Endothelial cell of umbilical vein (primary cell): ENCODE data around the gene LRRC10B. TPM values are rescaled to one million over a fixed set of nuclear protein-coding genes. Genes with fewer than 3 reads are reported as not detected.

ENCODE experiments used
- BruUV-seq: library from RNA; stranded (reverse); fragments of 400-500 nt; replicated peaks from 2 replicates; lab custom pipeline; 2021; lab: Mats Ljungman, UMichigan
- CTCF ChIA-PET: fragments of 300-600, 350-600 bp; sonication (Branson Sonifier 250); formaldehyde crosslinking; loops from one replicate; lab custom pipeline; 2021; ENCODE audit warnings: antibody characterized with exemption, inconsistent platforms; lab: Charles Lee
- POLR2A ChIA-PET: fragments of 300-600, 350-600 bp; sonication (Branson Sonifier 250); formaldehyde crosslinking; loops from one replicate; lab custom pipeline; 2021; ENCODE audit warnings: antibody characterized with exemption, inconsistent platforms; lab: Charles Lee
- DNase-seq: peaks from one replicate; pipeline ENCODE4 v3.0.0-alpha.2; 2011; ENCODE audit warnings: low read depth, low spot score
- FAIRE-seq: peaks from 2 replicates; lab custom pipeline; 2011; peaks lifted over from hg19 to GRCh38; lab: Jason Lieb, UNC
- H2AFZ ChIP-seq: 2 replicates; pipeline ENCODE4 v1.6.0; 2012; ENCODE audit warnings: low read depth, low read length, control low read depth, inconsistent platforms
- H3K27ac ChIP-seq: 2 replicates; pipeline ENCODE4 v1.5.1; 2011; ENCODE audit warnings: low read depth, mild to moderate bottlenecking, control low read depth, low read length, moderate library complexity; ENCODE audit not compliant: insufficient read depth
- H3K27me3 ChIP-seq, 2 experiments: 2 replicates each; pipeline versions ENCODE4 v1.6.0 to v1.6.1; 2011; ENCODE audit warnings: low read length in 2 of 2, mixed read lengths in 1 of 2; ENCODE audit not compliant: control insufficient read depth in 2 of 2, insufficient read depth in 2 of 2
- H3K36me3 ChIP-seq, 2 experiments: 2 replicates in 1 of 2; 3 replicates in 1 of 2; pipeline ENCODE4 v1.5.1; 2011; ENCODE audit warnings: low read length in 2 of 2, mild to moderate bottlenecking in 1 of 2, moderate library complexity in 1 of 2; ENCODE audit not compliant: control insufficient read depth in 2 of 2, insufficient read depth in 2 of 2; ENCODE audit errors: extremely low read depth in 1 of 2
- H3K4me1 ChIP-seq: 3 replicates; pipeline ENCODE4 v1.5.1; 2011; ENCODE audit warnings: mild to moderate bottlenecking, low read length; ENCODE audit not compliant: control insufficient read depth, insufficient read depth; ENCODE audit errors: extremely low read depth
- H3K4me2 ChIP-seq: 2 replicates; pipeline ENCODE4 v1.6.1; 2011; ENCODE audit warnings: low read length, control low read depth, mixed read lengths; ENCODE audit not compliant: insufficient read depth
- H3K4me3 ChIP-seq, 3 experiments: fragments of 200-600 bp in 1 of 3; sonication (generic), shearing (Covaris generic) in 1 of 3; replicated peaks in 1 of 3; 2 replicates each; pipeline ENCODE4 v1.5.1; 2011 to 2016; ENCODE audit warnings: control low read depth in 3 of 3, low read length in 3 of 3, mild to moderate bottlenecking in 2 of 3, inconsistent platforms in 1 of 3, low read depth in 1 of 3, moderate library complexity in 1 of 3; ENCODE audit not compliant: insufficient read depth in 1 of 3
- H3K79me2 ChIP-seq: 2 replicates; pipeline ENCODE4 v1.6.0; 2012; ENCODE audit warnings: low read length, inconsistent platforms; ENCODE audit not compliant: control insufficient read depth, insufficient read depth
- H3K9ac ChIP-seq: replicated peaks from 2 replicates; pipeline ENCODE3; 2011; ENCODE audit warnings: low read length, control low read depth; ENCODE audit not compliant: insufficient read depth; ENCODE audit errors: extremely low read depth
- H3K9me1 ChIP-seq: replicated peaks from 3 replicates; pipeline ENCODE4 v1.6.0; 2011; ENCODE audit warnings: mild to moderate bottlenecking, low read length; ENCODE audit not compliant: control insufficient read depth, insufficient read depth; ENCODE audit errors: extremely low read depth
- H3K9me3 ChIP-seq: replicated peaks from 2 replicates; pipeline ENCODE4 v1.5.1; 2012; ENCODE audit warnings: low read length, inconsistent platforms; ENCODE audit not compliant: control insufficient read depth, insufficient read depth
- H4K20me1 ChIP-seq: replicated peaks from 2 replicates; pipeline ENCODE3; 2011; ENCODE audit warnings: mild to moderate bottlenecking, low read length; ENCODE audit not compliant: control insufficient read depth, insufficient read depth; ENCODE audit errors: extremely low read depth
- EZH2 ChIP-seq: IDR thresholded peaks from 2 replicates; pipeline ENCODE4 v1.6.1; 2012; ENCODE audit warnings: borderline replicate concordance, low read depth, mild to moderate bottlenecking, moderate library complexity, low read length, inconsistent platforms; ENCODE audit not compliant: severe bottlenecking
- FOS ChIP-seq: IDR thresholded peaks from 2 replicates; pipeline ENCODE4 v1.6.1; 2011; ENCODE audit warnings: mild to moderate bottlenecking, low read length, moderate library complexity, borderline replicate concordance; ENCODE audit not compliant: insufficient read depth
- GATA2 ChIP-seq: IDR thresholded peaks from 2 replicates; pipeline ENCODE4 v1.7.0; 2011; ENCODE audit warnings: low read depth, mild to moderate bottlenecking, moderate library complexity, mixed read lengths, low read length; ENCODE audit not compliant: insufficient read length, insufficient read depth
- JUN ChIP-seq: IDR thresholded peaks from 2 replicates; pipeline ENCODE4 v1.6.1; 2011; ENCODE audit warnings: borderline replicate concordance, low read depth; ENCODE audit not compliant: insufficient read length, insufficient read depth
- MYC ChIP-seq: IDR thresholded peaks from one replicate; pipeline ENCODE4 v1.6.1; 2011; ENCODE audit warnings: mild to moderate bottlenecking, low read depth, low read length
- POLR2A ChIP-seq: IDR thresholded peaks from 2 replicates; pipeline ENCODE4 v1.6.1; 2012; ENCODE audit warnings: low read depth, mild to moderate bottlenecking, control low read depth, low read length
- POLR2AphosphoS5 ChIP-seq: IDR thresholded peaks from 2 replicates; pipeline ENCODE4 v1.6.1; 2012; ENCODE audit warnings: low read depth, mild to moderate bottlenecking, control low read depth, low read length, moderate library complexity; ENCODE audit not compliant: insufficient read depth
- dilution Hi-C: fragments of 300-500 bp; cut with MboI; formaldehyde crosslinking; loops from one replicate; pipeline ENCODE4 v1.15.0; 2019; ENCODE audit warnings: low sequenced_read_pairs; ENCODE audit not compliant: extremely low pct_ligation_motif_present
- intact Hi-C: fragments of 100-400 bp; cut with micrococcal nuclease; formaldehyde crosslinking; loops from one replicate; pipeline ENCODE4 v1.10.0; 2022
- polyA plus RNA-seq, 4 experiments: library from polyadenylated mRNA; depleted of rRNA in 3 of 4; stranded (reverse) in 3 of 4; unstranded in 1 of 4; fragments of >200 nt; gene quantifications; 2 replicates each; pipeline versions ENCODE4 v1.2.1 to v1.2.3, GENCODE V29; 2011 to 2012; ENCODE audit warnings: missing spikeins in 1 of 4
- total RNA-seq: library from RNA; stranded (reverse); gene quantifications from 2 replicates; pipeline ENCODE4 v1.2.3, GENCODE V29; 2021
- TF ChIP-seq, protein P1 (sequence below): IDR thresholded peaks from 2 replicates; pipeline ENCODE4 v1.6.1; 2011; ENCODE audit not compliant: insufficient read depth, insufficient read length
- TF ChIP-seq, protein P2 (sequence below), 2 donors: IDR thresholded peaks; 1 replicate in 1 of 2; 2 replicates in 1 of 2; pipeline ENCODE4 v1.5.1; 2011; ENCODE audit warnings: low read length in 2 of 2, mild to moderate bottlenecking in 2 of 2, moderate library complexity in 2 of 2, control low read depth in 1 of 2, inconsistent platforms in 1 of 2, low read depth in 1 of 2; ENCODE audit not compliant: insufficient read depth in 1 of 2; ENCODE audit errors: extremely low read depth in 1 of 2

Gene LRRC10B
- total and polyA plus RNA-seq, 2 donors (not counting 3 experiments of a cell fraction or from before 2014, with no cell fraction given), result not detected

DNA sequence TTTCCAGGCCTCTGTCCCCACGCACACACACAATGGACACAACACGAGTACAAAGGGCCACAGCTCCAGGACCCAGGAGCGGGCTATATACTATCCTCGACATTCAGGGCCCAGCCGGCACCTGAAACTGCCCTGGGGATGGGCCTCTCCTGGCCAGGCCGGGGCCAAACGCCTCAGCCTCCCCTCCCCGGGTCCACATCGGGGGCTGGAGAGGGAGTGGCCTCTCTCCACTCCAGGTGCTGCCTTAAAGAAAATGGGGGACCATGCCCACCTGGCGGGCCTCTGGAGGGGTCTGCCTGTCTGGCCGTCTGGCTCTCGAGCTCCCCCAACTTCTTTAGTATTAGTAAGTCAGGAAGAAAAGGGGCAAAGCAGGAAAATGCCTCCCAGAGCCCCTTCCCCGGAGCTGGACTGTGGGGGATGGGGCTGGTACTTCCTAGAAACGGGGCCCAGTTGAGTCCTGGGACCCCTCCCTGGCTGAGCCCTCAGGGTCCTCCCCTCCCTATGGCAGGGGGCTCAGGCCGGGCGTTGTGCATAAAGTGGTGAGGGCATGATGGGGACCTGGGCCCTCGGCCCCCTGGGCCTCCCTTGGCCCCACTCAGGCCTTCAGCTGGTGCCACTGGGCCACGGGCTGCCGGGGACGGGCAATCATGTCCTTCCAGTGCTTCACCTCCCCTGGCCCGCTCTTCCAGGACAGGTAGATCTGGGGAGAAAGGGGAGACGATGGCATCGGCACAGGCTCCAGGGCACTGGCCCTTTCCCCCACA lies 9.7 kb downstream of the LRRC10B start:
- FAIRE-seq, result no peak

DNA sequence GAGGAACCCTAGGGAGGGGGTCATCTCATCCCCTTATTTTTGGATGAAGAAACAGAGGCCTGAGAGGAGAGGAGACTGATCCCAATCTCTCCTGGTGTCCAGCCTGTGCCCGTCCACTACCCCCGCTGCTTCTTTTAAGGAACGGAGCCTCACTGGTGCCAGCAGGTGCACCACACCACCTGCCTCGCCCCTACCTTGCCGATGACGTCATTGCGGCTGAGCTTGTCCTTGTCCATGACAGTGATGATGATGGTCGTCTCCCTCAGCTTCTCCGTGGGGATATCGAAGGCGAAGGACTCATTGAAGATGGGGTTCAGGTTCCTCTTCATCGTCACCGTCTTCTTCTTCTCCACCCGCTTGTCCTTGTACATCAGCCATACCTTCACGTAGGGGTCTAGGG lies 14.3 kb downstream of the LRRC10B start:
- DNase-seq, result no peak
- H3K36me3 ChIP-seq, result no peaks in the 10 kb centered on the region
- H4K20me1 ChIP-seq, result no peaks in the 10 kb centered on the region
- H3K4me2 ChIP-seq, result no peak overlapping the region
- no peak for FAIRE-seq
- H3K9me3 ChIP-seq, result no peaks in the 10 kb centered on the region
- no TSS peak for BruUV-seq
- ChIA-PET CTCF (no interaction called here), POLR2A (no interaction called here)
- no peaks in the 10 kb centered on the region for H3K27me3 ChIP-seq
- TF ChIP-seq MYC (no peak), EZH2 (no peak), FOS (no peak), POLR2AphosphoS5 (no peak), JUN (no peak), POLR2A (no peak), GATA2 (no peak)
- TF ChIP-seq, protein P1, sequence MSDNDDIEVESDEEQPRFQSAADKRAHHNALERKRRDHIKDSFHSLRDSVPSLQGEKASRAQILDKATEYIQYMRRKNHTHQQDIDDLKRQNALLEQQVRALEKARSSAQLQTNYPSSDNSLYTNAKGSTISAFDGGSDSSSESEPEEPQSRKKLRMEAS, result no peak
- TF ChIP-seq, protein P2, sequence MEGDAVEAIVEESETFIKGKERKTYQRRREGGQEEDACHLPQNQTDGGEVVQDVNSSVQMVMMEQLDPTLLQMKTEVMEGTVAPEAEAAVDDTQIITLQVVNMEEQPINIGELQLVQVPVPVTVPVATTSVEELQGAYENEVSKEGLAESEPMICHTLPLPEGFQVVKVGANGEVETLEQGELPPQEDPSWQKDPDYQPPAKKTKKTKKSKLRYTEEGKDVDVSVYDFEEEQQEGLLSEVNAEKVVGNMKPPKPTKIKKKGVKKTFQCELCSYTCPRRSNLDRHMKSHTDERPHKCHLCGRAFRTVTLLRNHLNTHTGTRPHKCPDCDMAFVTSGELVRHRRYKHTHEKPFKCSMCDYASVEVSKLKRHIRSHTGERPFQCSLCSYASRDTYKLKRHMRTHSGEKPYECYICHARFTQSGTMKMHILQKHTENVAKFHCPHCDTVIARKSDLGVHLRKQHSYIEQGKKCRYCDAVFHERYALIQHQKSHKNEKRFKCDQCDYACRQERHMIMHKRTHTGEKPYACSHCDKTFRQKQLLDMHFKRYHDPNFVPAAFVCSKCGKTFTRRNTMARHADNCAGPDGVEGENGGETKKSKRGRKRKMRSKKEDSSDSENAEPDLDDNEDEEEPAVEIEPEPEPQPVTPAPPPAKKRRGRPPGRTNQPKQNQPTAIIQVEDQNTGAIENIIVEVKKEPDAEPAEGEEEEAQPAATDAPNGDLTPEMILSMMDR (IDR thresholded peaks at IDR 0.05; ENCODE audit: extremely low read depth in 1 of 2, insufficient read depth in 1 of 2, low read depth in 1 of 2, low read length in 2 of 2), result no peak
- H3K4me1 ChIP-seq, result no peaks in the 10 kb centered on the region
- no peaks in the 10 kb centered on the region for H3K79me2 ChIP-seq
- H3K9me1 ChIP-seq, result no peaks in the 10 kb centered on the region
- no peak overlapping the region for H3K9ac ChIP-seq
- no peak overlapping the region for H2AFZ ChIP-seq
- dilution Hi-C loops, result no loop called here
- intact Hi-C loops, result no loop called here
- no peak overlapping the region for H3K27ac ChIP-seq
- H3K4me3 ChIP-seq, result no peak overlapping the region

More for the DNA sequence above, 9.7 kb downstream of the LRRC10B start:
- no peaks in the 10 kb centered on the region for H4K20me1 ChIP-seq
- no peaks in the 10 kb centered on the region for H3K9me1 ChIP-seq
- H3K4me1 ChIP-seq, result peaks cover 4% of the 10 kb centered on the region
- DNase-seq, result no peak
- H3K36me3 ChIP-seq, result no peaks in the 10 kb centered on the region
- H3K9ac ChIP-seq, result no peak overlapping the region
- dilution Hi-C loops (no loop called here), intact Hi-C loops (no loop called here)
- H3K79me2 ChIP-seq, result no peaks in the 10 kb centered on the region
- no peaks in the 10 kb centered on the region for H3K27me3 ChIP-seq
- no peaks in the 10 kb centered on the region for H3K9me3 ChIP-seq
- H3K4me3 ChIP-seq, result no peak overlapping the region
- CTCF ChIA-PET, result interaction anchor here (1.0 to 9.0 kb wide), 19 partner anchors 9 to 126 kb away, joined by 3 to 229 read pairs (median 8); partner anchors contain the start of genes CPSF7, LRRC10B and SDHAF2
- H2AFZ ChIP-seq, result no peak overlapping the region
- BruUV-seq, result no TSS peak
- TF ChIP-seq MYC, result no peak
- no peak for TF ChIP-seq POLR2A
- H3K4me2 ChIP-seq, result no peak overlapping the region
- POLR2A ChIA-PET, result no interaction called here
- no peak overlapping the region for H3K27ac ChIP-seq
